ENCODE data around the gene MAPK13.

- TF ChIP-seq CTCF (conservative IDR thresholded peaks at IDR 0.05) (no peak), ZFX (IDR thresholded peaks at IDR 0.05) (no peak)
Measured at GRCh38 chr6:36098253-36098919, 31.9 kb upstream of the MAPK13 start.

All from C4-2B (cell line).